ENCODE data around the gene NAB2.

NAB2 gene

DNA sequence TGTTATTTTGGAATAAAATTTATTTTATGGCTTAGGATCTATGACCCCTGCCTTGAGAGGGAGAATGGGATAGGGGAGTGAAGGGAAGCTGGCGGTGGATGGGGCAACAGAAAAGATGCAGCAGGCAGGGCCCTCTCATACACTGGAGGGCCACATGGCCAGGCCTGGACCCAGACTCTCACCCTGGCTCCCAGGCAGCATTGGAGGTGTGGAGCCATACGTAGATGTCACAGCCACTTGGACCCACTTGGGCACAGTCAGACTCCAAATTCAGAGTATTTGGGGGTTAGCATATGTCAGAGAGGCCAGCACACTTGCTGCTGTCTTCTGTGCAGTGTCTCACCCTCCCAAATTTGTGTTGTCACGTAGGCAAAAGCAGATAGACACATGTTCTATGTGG is 6.5 kb downstream of the NAB2 start:
- DNase-seq = no peak

DNA sequence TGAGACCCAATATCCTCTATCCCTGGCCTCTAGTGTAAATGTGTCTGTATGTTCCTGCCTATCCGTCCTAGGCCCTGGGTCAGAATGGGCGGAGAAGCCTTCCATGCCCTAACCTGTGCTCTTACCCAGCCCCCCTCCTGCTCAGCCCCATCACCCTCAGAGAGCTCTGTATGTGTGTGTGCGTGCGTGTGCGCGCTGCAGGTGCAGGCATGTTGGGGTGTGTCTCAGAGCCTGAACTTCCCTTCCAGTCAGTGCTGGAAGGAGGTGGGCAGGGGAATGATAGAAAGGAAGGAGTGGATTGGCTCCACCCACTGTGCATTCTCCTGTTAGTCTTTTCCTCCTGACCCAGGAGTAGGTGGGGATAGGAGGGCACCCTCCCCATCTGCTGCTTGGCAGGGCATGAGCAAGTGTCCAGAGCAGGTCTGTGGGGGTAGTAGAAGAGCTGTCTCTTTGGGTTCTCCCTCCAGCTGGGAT is 7.2 kb downstream of the NAB2 start:
- no peak for DNase-seq

DNA sequence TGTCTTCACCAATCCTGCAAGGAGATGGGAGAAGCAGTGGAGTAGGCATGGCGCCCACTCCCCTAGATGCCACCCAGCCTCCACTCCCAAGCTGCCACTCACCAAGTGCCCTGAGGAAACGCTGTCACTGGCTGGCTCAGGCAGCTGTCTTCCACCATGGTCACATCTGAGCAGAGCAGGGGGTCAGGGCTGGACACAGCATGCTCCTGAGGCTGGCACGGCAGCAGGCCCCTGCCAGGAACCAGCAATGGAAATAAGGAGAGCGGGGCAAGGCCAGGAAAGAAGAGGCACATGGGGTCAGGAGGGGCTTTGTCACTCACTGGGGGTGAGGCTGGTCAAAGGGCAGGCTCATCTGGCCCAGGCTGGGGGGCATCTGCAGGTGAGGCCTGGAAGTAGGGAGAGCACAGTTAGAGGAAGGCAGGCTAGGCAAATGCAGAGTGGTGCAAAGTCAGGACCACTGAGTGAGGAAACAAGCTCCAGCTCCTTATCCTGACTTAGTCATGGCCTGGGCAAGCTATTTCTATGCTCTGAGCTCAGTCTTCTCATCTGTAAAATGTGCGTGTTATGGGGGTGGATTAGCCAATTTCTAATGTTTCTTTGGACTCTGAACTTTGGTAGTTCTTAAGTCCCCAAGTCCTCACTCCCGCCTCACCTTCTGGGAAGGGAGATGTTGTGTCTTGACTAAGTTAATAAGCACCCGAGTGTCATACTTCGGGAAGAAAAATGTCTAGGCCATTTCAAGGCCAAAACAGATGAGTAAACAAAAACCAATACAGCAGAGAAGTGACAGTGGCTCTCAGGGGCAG is 8.0 kb downstream of the NAB2 start:
- DNase-seq = no peak

DNA sequence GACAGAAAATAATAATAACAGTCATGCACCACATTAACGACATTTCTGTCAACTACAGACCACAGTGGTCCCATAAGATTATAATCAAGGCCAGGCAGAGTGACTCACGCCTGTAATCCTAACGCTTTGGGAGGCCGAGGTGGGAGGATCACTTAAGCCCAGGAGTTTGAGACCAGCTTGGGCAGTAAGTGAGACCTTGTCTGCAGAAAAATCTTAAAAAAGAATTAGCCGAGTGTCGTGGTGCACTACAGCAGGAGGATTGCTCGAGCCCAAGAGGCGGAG is 8.6 kb downstream of the NAB2 start:
- DNase-seq = no peak

DNA sequence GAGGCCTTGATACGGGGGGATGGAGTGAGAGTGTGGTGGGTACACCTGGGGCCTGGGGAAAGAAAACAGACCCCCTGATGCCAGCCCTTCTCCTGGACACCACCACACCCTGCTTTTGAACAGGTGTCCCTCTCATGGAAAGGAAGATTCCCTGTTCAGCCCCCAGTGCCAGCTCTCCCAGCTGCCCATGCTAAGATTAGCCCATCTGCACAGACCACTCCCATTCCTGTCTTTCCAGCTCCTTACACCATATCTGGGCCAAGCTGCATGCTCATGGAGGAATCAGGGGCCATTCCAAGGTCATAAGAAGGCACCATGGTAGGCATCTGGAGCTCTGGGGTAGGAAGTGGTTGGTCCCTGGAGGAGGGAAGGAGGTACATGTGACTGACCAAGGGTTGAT is 9.6 kb downstream of the NAB2 start:
- no peak for DNase-seq

DNA sequence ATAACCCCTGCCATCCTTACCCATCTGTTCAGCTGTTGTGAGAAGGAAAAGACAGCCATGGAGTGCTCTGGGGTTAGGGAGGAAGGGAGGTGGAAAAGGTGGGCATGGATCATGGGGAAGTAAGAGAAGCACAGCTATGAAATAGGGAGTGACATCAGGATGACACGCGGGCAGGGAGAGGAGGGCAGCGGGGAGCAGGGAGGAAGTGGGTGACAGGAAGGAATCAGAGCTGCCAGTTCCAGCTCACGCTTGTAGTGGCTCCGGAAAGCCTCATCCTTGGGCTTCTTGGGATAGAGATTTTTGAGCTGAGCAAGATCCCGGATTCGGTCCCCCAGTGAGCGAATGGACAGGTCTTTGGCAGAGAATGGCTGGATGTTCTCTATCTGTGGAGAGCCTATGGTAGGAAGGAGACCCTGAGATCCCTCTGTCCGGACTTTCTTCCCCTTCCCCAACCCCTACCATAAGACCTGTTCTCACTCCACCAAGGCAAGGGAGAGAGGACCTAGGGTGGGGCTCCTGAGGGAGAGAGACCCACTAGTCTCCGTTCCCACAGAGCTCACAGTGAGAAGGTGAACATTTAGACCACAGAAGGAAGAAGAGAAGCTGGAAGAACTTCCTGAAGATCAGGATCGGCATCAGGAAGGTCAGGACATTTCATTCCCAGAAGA is 10.3 kb downstream of the NAB2 start:
- peak; percentile 73 for DNase-seq

DNA sequence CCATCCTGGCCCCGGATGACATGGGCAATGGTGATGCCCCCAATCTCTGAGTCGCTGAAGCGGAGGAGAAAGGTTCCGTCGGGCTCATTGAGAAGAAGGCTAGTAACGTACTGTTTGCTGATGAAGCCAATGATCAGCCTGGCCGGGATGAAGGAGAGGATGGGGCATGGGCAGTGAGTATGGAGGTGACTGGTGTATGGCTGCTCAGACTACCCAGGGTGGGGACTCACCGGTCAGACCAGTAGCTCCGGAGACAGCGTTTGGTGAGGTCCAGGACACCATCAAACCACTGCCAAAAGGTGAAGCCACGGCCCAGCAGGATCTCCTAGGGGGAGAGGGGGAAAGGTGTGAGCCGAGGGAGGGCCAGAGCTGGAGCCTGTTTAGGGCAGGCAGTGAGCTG is 10.9 kb downstream of the NAB2 start:
- no peak for DNase-seq

DNA sequence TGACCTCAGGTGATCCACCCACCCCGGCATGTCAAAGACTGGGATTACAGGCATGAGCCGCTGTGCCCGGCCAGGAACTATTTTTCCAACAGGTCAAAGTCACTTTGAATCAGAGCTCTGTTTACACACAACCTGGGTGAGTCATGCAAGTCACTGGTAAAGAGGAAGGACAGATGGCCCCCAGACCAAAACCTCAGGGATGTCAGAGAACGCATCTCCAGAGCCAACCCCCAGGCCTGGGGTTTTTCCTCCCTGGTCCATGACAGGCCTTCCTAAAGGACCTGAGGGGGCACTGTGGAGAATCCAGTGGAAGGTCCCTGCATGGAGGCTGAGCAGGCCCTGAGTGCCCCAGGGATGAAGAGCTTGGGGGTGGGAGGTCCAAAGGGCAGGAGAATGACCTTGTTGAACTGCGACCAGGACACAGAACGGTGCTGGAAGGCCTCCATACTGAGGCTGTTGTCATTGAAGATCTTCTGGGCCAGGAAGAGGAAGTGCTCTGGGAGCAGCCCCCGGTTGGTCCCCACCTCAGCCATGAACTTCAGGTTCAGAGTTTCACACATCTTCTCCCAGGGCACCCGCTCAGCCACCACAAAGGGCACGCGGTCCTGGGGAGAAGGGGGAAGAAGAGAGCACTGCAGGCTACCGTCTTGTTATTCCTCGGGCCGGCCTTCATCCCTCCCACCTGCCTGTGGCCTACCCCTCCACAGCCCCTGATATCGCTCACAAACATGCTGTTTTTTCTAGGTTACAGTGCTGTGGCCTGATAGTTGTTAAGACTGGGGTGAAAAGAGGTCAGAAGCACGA is 13.2 kb downstream of the NAB2 start:
- no peak for DNase-seq

DNA sequence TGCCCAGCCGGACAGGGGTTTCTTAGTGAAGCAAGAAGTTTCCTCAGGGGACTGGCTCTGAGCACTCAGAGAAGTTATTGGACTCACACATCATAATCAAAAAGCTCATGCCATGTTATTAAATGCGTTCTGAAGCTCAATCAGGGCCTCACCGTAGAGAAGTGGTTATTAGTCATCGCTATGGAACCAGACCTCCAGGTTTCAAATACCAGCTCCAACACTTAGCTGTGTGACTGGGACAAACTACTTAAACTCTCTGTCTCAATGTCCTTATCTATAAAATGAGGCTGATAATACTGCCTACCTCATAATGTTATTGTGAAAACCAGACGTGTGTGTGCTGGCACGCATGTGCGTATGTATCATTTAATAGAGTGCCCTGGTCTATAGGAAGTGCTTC is 14.9 kb downstream of the NAB2 start:
- DNase-seq = no peak

DNA sequence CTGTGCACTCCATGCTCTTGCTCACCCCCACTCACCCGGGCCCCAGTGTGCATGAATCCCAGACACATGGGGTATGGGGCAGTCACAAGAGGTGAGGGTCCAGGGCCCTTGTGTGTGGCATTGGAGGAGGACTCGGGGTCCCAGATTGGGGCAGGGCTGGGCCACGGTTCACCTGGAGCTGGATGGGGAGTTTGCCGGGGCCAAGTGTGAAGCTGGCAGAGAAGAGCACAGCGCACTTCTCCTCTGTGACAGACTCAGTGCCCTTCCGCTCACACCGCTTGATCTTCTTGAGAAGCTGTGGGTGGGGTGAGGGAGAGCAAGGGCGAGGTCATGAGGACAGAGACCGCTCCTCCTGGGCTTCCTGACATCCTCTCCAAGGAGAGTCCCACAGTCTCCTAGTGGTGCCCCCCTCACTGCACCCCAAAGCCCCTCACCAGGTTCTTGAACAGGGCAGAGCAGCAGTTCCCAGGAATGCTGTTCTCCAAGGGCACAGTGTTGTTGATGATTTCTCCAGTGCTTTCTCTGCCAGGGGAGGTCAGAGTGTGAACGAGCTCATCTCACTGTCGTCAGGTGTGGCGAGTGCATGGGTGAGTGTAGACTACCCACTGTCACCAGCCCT is 15.5 kb downstream of the NAB2 start:
- no peak for DNase-seq

DNA sequence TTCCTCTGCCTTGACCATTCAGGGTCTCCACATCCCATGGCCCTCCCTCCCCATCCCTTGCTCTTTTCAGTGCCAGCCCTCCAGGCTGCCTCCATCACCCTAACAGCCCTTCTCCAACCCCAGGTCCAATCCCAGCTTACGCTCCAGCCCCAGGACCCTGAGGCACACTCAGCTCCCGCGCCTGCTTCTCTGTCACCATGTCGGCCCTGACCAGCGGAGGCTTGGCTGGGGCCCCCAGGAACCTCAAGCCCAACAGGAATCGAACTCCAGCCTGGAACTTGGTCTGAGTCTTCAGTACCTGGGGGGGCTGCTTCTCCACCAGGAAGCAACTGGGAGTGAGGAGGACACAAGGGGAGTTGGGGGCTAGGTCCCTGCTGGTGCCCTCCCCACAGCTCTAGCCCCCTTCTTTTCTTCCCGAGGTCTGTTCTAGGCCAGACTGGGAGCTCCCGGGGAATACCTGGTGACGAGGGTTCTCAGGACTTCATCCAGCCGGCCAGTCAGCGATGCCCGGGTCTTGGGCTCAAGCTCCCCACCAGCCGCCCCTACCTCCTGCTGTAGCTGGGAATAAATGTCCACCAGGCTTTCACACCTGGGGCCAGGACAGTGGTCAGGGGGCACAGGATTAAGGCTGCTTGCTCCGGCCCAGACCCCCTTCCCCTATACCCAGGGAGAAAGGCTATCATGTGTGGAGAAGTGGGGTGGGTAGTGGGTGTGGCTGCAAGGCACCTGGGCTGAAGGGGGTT is 16.3 kb downstream of the NAB2 start:
- no peak for DNase-seq

DNA sequence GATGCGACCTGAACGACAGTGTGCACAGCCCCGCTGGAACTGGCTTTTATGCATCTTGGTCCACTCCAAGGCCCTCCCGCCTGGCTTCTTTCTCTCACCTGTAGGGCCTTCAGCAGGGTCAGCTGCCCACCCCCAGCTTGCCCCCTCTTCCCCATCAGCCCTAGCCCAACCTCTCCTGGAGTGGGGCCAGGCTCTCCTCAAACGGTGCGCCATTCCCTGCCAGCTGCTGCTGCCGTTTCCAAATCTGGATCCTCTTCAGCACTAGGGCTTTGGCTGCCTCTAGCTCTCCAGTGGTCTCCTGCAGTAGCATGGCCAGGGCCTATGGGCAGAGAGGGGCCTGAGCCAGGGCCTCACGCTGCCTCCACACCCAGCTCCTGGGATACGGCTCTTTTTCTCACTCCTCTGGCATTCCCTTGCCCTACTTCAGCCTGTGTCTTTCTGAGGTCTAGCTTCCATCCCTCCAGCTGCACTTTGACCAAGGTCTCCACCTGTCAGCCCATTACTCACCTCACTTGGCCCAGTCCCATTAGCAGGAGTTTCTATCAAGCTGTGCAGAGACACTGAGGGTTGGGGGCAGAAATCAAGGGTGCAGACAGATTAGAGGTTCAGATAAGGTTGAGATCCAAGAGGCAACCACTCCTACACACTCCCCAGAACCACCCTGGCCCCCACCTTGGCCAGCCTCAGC is 17.3 kb downstream of the NAB2 start:
- no peak for DNase-seq

DNA sequence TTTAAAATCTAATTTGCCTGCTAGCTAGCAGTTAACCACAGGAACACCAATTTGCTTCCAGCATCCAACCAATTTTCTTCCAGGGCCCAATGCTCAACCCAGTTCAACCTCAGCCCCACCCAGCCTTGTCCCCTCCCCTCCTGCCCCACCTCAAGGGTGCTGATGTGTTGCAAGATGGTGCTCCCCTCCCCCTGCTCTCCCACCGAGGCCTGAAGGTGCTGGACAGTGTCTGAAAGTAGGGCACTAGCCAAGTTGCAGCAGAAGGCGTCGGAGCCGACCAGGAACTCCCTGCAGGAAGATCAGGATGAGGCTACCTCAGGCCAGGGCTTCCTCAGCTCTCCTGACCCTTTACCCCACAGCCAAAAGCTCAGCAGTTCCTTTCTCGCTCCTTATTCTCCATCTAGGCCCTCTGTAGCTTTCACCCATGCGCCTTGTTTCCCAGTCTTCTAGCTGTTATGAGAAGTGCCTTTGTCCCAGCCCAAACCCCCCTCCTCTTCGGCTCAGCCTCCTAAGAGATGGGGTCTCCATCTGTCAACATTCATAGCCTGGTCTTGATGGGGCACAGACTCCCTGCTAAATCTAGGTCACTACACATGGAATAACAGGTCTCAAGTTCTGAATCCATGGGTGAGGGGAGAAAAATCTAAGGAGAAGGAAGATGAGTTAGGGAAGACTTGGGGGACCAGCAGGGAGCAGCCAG is 18.7 kb downstream of the NAB2 start:
- no peak for DNase-seq

DNA sequence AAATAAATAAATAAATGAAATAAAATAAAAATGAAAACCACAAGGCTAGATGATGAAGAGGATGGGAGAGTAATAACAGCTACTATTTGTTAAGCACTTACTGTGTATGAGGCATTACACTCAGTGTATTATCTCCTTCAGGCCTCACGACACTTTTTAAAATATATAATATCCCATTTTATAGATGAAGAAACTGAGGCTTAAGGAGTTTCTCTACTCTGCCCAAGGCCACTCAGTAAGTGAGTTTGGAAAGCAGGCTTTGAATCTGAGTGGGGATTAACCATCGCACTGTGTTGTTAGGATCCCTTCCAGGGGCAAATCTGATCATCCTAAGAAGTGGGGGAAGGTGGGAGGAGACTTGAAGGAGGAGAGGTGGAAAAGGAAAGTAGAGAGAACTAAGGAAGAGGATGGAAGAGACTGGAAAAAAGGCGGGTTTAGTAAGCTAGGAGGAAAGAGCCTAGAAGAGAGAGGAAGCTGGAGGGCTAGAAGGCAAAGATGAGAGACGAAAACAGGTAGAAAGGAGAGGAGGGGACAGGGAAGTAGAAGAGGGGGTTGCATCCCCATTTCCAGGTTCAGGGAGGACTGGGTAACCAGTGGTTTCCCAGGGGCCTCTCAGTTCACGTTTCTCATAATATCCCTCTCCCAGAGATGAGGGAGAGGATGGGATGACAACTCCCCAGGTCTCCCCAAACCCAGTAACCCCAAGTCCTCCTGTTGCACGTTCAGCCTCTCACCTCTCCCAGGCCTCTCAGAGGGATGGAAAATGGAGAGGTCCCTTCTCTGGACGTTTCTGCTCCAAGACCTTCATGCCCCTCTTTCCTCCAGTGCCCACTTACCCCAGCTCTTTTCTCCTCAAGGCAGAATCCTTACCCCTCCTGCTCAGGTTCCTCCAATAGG is 20.5 kb downstream of the NAB2 start:
- no peak for DNase-seq

DNA sequence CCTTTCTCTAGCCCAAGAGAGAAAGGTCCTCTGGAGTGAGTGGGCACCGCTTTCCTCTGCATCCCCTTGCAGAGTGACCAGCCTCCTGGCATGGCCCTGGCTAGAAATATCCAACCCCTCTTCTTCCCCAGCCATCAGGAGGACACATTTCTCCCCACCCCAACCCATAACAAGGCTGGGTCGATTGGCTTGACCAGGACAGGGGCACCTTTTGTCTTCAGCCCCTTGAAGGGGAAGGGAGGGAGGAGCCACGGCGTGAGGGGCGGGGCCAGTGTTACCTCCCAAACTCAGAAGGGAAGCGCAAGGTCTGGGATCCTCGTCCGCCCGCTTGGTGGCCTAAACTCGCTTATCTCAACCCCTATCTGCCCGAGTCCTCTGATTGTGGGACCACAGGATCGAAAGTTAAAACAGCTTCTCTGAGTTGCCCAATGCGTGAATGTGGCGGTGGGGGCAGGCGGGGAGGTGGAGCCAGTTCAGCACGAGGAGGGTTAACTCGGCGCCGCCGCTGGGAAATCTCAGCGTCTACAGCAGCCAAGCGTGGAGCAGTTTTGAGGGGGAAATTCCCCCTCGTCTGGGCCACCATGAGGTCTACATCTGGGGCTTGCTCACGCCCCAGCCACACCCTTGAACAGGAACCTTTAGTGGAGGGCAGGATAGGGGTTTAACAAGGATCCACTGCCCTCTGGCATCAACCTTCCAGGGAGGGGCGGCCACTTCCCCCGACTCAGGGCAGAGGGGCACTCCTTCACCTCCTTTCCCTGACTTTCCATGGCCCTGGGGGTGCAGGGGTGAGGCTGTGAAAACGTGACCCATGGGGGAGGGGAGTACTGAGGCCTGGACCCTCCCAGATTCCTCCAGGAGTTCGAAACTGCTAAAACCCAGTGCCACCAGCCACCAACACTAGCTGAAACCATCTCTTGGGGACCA is 21.5 kb downstream of the NAB2 start:
- DNase-seq = peak; percentile 82

DNA sequence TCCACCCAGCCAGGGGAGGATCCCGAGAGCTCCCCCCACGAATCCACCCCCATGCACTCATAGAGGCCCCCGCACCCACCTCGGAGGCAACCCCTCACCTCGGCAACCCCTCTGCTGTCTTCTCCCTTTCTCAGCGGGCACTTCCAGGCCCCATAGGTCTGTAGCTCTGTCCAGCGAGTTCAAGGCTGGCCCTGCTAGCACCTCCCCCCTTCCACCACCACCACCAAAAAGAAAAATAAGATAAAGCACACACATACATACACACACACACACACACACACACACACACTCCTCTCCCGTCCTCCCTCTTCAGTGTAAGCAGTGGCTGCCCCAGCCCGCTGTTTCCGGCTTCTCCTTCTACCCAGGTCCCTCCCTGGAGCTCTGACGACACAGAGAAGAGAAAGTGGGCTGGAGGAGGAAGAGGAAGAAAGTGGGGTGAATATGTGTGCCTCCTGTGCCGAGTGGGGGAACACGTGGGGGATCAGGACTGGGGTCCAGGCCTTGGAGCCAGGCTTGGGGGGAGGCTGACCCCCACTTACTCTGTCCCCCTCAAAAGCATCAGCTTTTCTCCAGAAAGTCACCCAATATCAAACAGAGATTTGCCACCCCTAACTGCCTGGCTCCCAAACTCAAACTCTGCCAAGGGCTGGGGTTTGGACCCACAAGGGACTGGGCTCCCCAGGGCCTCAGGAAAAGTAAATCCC is 22.3 kb downstream of the NAB2 start, which contains the start of gene STAT6:
TSS of gene STAT6 (minus strand) at position 332 of the 704 bp plus-strand sequence. CDS start 3,084 bp downstream, outside the sequence.
- peak; percentile 94 for DNase-seq

DNA sequence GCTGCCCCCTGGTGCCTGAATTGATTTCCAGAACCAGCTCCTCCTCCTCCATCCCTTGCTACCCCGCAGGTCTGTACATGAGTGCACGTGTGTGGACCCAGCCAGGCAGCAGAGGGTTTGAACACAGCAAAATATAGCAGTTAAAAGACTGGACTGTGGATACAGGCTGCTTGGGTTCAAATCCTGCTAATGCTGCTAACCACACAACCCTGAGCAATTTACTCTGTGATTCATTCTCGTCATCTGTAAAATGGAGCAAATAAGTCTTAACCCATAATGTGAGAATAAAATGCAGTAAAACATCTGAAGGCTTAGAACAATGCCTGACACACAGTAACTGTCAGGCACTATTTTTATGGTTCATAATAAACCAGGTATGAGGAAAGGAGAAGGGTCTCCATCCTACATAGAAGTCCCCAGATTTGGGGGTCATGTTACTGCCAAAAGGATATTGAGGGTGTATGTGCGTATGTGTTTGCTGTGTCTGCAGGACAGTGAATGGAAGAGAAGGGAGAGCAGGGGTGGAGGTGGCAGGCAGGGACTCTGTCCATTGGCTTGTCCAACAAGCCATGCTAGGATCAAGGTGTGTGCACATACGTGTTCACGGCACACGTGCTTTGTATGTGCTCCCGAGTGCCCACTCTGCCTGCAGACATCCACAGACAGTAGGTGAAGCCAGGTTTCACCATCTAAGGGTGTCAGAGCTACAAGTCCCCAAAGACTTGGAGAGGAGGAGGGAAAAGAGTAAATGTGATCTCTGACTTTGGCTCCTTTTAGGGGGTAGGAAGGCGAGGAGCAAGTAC is 23.8 kb downstream of the NAB2 start:
- DNase-seq = no peak

Measured in inflammatory macrophage treated with lipopolysaccharide for 4 hours (primary cell).